Ovary (tissue), 3 donors: Measurements from ENCODE around the gene MTIF2.

Experiments used
- CTCF ChIP-seq, 3 donors: fragments of 450-650 bp in 2 of 3; fragments of 200-600 bp in 1 of 3; IDR thresholded peaks; one replicate each; pipeline versions ENCODE4 v1.5.1 to v1.8.0; 2016 to 2022; ENCODE audit warnings: antibody characterized with exemption in 3 of 3, mild to moderate bottlenecking in 1 of 3
- POLR2A ChIP-seq: fragments of 450-650 bp; IDR thresholded peaks from one replicate; pipeline ENCODE4 v1.6.1; 2017; ENCODE audit warnings: antibody characterized with exemption, mild to moderate bottlenecking, moderate library complexity
- donor health status: DM: no; HTN: no; CAD: no.

- TF ChIP-seq CTCF (IDR thresholded peaks at IDR 0.05) (no peak), POLR2A (peak; percentile 35)
These were observed 13.3 kb upstream of the MTIF2 start for GRCh38 chr2:55282110-55282917.
